HG03103 (cell line): Measurements from ENCODE around the gene NDRG2.

ENCODE experiments used
- ATAC-seq: cut with Tn5 transposase; IDR thresholded peaks from one replicate; pipeline ENCODE4 v1.9.1; 2021; ENCODE audit warnings: low read depth; ENCODE audit not compliant: unreplicated experiment

The NDRG2 gene

DNA sequence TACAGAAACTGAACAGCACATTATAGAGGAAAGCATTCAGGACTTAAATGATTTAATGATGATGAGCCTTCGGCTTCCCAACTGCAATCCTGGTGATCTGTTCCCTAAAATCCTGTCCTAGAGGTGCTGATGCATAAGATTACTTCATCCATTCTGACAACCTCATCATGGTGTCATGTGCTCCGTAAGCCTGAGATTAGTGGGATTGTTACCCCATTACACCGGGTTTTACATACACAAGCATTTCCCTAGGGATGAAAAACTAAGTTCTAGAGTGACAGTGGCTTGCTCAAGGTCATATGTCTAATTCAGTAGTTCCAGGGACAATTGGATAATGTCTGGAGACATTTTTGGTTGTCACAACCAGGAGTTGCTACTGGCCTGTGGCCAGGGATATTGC lies 12.3 kb upstream of the NDRG2 start:
- ATAC-seq = no peak

DNA sequence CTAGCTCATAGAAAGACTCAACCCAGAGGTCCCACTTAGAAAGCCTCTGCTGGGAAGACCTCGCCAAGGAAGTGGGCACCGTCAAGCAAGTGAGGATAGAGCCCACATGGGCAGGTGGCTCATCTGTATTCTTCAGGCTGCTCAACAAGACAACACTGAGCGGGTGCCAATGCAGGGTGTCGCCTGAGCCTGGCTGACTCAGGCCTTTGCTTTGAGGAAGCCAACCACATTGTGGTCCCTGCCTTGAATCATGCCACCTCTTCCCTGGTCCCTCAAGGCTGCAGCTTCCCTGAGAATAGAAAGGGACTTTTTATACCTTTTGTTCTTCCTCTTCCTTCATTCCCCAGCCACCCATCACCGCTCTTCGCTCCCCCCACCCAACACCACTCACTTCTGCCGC lies 11.9 kb upstream of the NDRG2 start:
- no peak for ATAC-seq

DNA sequence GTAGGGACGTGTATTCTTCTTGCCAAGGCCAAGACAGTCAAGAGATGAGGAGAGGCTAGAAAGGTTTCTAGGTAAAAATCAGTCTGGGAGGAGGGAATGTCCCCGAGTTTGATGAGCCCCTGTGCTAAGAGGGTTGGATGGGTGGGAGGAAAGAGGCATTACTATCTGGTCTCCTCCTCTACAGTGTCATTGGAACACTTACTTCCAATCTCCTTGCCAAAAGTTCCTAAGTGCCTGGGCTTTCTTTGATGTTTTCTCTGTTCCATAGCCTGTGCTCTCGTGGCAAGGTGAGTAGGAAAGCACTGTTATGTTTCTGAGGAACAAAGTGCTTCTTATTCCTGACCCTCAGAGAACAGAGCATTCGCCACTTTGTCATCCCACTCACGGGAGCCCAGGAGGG lies 9.8 kb upstream of the NDRG2 start, which contains the start of gene RNASE13:
TSS of gene RNASE13 (minus strand) at position 101 of the 400 bp plus-strand sequence. CDS start 519 bp downstream, outside the sequence.
- ATAC-seq = no peak

DNA sequence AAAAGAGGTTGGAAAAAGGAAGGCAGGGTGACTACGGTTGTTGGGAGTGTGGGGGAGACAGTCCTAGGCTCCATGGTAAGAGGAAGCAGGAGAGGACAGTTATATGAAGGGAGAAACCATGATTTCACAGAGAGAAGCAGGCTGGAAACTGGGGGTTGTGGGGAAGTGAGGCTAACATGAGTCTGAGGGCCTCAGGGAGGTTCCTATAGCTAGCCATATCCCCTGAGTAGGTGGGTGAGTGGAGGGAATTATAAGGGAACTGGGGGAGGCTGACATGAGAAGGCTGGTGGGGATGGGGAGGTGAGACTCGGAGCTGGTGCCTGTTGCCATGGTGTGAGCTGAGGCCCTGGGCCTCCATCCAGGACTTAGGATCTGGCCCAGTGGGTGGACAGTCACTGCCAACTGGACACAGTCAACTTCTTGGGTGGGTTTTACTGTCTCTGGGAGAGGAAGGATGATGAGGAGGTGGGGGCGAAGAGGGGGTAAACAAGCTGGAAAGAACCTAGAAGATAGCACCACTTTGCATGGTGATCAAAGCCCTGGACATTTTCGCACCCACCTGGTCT lies 8.4 kb upstream of the NDRG2 start:
- ATAC-seq = no peak

DNA sequence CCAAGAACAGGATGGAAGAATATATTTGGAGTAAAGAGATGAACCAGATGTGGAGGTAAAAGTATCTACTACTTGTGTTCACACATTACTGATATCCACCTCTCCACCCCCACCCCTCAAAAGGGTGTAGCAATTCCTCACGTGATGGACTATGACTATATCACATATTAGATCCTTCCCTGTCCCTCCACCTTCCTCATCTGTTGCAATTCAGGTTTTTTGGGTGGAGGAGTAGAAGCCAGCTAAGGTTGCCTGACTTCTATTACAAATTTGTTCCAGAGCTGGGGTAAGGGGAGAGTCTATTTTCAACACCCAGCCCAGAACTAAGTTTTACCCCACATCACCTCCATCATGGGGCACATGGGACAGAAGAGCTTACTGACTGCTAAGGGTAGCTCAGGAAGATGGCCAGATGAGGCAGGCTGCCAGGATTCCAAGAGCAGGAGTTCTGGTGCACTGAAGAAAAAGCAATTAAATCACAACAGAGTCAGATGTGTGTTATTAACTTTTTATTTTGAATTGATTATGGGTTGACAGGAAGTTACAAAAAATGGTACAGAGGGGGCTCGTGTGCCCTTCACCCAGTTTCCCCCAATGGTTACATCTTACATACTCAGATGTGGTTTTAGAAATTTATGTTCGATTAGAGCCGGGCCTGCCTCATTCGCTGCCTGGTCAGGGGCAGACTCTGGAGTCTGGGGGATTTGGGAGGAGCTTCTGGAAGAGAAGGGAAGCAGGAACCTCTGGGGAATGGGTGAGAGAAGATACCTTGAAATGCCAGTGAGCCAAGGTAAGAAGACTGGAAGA lies 7.7 kb upstream of the NDRG2 start:
- no peak for ATAC-seq

DNA sequence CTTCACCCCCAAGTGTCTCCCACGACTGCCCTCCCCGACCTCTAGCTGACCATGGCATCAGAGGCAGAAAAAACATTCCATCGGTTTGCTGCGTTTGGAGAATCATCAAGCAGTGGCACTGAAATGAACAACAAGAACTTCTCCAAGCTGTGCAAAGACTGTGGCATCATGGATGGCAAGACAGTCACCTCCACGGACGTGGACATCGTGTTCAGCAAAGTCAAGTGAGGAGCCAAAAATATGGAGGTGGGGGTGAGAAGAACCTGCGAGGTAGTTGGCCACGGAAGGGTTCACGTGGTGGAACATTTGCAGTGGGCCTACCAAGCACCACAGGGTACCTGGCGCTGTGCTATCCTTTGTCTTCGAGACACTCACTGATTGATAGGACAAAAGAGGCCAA lies 5.7 kb upstream of the NDRG2 start:
- ATAC-seq = no peak

DNA sequence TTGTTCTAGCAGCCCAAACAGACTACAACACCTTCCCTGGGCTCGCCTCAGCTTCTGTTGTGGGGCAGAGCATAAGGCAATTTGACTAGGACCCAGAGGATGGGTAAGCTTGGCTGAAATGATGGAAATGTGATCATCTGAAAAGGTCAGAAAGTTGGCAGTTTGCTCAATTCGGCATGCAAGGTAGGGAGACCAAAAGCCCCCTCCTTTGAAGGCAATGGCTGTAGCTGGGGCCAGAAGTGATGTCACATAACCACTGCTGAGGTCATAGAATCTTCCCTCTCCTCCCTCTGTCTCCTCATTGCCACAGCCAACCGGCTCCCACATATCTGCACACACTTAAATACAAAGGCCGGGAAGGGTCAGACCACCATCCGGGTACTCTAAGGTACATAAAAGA lies 5.1 kb upstream of the NDRG2 start, which contains the start of gene TPPP2:
TSS of gene TPPP2 (plus strand) at position 301 of the 400 bp plus-strand sequence. CDS start 365 bp downstream, outside the sequence.
- no peak for ATAC-seq

DNA sequence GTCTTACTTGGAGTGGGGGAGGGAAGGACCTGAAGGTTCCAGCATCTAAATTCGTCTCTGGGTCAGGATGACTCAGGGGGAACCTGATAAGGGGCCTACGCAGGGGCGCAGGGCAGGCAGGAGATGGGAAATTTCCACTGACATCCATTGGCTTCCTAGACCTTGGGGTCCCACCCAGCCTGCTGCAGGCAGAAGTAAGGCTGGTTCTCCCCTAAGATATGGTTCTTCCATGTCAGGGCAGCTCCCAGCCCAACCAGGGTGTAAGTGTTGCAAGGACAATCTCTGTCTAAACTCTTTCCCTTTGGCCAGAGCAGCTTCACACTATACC lies 2.1 kb upstream of the NDRG2 start:
- no peak for ATAC-seq

DNA sequence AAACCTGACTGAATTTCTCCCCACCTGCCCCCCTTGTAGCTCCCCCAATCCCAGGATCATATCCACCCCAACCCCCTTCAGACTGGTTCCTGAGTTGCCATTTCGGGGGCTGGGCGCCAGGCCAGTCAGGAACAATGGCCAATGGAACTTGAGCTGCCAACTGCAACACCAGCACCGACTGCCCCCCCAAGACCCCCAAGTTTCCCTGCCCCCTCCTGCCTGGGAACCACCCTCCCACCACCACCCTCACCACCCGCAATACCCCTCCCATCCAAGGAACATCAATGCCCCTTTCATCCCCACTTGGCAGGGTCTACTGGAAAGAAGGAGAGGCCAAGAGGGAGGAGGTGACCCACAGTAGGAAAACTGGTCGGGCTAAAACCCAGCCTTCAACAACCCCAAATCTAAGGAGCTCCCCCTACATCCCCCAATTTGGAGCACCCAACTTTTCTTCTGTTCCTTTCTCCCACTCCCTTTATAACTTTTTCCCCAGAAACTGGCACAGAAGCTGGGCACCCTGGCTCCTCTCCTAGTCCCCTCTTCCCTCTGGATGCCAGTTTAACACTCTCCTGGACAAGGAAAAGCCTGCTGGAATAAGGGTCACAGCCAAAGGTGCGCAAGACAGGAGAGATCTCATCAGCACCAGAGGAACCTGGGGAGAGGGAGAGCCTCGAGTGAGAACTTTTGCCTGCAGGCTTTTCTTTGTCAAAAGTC lies 1.6 kb upstream of the NDRG2 start:
- ATAC-seq = no peak

DNA sequence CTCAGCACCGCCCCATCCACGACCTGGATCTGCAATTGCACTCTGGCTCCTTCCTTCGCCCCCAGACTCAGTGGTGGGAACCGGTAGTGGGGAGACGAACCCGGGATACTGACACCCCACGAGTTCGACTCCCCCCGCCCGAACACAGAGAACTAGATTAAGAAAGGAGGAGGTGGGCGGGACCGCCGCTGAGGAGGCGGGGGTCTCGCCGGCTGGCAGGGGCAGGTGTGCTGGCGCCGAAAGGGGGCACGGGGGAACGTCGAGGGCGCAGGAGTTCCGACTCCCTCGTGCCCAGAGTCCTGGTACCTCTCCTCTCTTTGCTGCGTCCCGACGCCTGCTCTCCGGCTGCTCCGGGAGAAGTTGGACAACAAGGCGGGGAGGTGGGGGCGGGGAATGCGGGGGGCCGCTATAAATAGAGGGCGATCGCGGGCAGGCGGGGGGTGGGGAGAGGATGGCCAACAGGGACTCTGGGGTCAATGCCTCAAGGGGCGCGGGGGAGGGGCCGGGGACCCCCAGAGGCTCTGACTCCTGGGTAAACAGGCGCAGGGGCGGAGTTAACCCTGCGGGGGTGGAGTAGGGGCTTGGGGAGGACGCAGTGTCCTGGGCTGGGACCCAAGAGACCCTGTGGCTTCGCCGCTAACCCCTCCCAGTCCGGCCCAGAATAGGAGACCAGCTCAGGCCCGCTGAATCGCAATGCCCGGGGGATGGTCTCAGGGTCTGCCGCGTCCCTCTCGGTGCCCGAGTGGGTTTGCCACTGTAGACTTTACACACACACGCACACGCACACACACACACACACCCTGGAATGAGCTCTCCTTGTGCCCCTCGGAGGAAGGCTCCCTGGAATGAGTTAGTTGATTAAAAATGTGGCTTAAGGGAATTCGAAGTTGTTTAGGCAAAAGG lies 761 bp upstream of the NDRG2 start:
- ATAC-seq = no peak

DNA sequence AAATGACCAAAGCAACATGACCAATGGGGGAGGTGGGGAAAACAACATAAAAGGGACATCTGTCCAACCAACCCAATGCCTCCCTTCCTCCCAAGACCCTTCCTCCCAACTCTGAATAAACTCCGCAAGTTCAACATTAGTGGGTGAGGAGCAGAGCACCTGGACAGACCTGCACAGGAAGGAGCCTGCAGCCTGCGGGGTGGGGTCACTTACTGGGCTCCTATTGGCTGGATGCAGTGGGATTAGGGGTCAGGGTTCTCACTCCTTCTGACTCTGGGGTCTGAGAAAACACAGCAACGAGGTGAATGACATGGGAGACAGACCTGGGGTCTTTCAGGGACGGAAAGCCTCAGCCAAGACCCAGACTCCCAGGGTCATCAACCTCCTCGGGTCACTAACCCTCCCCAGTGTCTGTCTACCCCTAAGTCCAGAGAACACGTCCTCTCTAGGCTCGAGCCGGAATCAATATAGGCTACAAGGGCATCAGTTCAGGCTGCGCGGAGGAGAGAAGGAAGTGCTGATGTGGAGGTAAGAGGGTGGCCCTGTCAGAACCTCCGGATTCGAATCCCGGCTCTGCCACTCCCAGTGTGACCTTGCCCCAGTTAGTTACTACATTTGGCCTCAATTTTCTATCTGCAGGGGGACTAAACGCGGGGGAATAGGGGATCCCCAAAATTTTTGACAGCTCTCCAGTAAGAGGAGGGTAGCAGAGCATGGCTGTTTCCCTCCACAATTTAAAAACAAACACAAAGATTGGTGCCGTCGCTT lies 860 bp downstream of the NDRG2 start:
- ATAC-seq = no peak

DNA sequence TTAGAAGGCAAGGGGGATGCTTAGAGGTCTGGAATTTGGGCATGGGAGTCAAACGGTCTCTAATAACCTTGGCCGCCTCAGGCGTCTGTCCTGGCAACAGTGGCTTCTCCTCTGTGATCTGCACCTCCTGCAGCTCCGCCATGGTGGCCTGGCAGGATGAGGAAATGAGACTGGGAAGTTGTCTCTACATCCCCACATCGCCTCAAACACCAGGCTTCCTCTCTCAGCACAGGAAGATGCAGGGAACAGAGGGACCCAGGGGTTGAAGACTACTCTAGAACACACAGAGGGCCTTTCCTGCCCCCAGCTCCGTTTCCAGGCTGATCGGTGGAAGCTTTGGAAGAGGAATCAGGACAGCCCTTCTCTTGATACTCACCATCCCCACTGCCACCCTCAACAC lies 1.7 kb downstream of the NDRG2 start:
- no peak for ATAC-seq

DNA sequence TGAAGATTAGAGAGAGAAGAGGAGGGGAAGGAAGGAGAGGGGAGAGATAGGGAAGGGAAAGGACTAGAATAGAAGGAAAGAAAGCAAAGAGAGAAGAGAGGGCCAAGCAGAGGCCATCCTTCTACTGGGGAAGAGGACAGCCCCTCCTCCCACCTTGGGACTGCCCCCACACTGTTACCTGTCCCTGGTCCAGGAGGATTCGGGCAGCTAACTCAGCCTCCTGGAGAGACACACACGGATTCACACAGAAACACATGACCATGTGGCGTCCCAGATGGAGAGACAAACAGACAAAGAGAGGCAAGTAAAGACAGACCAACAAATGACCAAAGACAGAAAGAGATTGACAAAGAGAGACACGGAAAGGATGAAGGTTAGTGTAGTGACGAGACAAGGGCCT lies 2.2 kb downstream of the NDRG2 start:
- ATAC-seq = no peak

DNA sequence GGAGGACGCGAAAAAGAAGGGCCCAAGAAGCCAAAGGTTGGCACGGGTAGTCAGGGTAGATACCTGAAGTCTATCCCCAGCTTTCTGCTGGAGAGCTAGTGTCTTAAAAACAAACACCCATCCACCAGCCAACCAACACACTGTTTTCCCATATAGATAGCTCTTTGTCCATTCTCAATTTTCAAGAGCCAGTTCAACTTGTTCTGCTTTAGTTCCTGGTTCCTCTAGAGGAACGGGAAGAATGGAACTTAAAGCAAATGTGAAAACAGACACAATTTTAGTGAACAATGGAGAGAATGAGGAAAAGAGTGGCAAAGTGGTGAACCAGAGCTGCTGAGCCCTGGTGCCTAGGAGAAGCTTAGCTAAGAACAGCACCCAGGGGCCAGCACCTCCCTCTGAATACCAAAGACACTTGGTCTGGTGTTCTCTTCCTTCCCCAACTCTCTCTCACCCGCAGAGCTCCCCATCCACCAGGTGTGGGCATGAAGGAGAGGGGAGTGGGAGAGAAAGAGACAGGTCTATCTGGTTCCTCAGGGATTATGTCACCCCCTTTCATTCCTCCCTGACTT lies 3.8 kb downstream of the NDRG2 start:
- ATAC-seq = no peak

DNA sequence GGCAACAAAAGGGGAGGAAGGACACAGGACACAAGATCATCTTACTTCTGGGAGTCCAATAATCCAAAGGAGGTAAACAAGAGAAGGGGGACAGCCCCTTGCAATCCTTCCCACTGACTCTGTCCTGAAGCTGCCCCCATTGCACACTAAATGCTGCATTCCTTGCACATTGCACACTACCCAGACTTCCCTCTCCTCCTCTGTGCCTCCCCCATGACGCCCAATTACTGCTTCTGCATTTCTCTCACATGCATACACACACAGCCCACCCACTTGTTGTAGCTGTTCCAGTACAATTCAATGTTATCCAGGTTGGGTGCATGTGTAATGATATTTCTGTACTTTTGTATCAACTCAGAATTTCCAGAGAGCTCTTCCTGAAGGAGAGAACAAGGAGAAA lies 5.5 kb downstream of the NDRG2 start:
- no peak for ATAC-seq

DNA sequence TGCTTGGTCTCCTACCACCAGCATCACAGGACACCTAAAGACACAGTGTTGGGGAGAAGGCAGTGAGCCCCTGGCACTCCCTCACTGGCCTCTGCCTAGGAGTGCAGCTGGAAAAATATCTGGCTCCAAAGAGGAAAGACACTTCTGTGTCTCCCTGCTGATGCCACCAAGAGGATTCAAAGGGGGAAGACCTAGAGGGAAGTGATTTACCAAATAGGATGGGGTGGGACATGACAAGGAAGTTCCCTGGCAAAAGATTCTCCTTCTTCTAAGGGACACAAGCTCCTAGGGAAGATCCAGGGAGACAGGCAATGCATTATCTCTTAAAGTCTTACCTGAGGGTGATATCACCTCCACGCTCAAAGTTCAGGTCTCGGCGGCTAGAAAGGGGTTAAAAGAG lies 6.1 kb downstream of the NDRG2 start:
- no peak for ATAC-seq

DNA sequence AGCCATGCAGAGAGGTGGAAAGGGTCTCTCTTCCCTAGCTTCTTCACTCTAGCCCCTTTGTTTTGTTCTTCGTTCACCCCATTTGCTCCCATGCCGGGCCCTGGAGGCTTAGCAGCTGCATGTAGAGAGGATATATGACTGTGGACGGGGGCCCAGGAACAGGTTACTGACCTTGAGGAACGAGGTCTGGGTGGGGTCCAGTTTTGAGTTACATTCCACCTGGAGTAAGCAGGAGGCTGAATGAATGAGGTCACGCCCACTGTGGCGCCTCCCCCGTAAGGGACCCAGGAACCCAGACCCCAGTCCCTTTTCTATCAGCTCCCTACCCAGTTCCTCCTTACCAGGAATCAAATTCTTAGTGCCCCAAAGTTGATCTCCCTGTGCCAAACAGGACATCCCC lies 6.6 kb downstream of the NDRG2 start:
- ATAC-seq = no peak

DNA sequence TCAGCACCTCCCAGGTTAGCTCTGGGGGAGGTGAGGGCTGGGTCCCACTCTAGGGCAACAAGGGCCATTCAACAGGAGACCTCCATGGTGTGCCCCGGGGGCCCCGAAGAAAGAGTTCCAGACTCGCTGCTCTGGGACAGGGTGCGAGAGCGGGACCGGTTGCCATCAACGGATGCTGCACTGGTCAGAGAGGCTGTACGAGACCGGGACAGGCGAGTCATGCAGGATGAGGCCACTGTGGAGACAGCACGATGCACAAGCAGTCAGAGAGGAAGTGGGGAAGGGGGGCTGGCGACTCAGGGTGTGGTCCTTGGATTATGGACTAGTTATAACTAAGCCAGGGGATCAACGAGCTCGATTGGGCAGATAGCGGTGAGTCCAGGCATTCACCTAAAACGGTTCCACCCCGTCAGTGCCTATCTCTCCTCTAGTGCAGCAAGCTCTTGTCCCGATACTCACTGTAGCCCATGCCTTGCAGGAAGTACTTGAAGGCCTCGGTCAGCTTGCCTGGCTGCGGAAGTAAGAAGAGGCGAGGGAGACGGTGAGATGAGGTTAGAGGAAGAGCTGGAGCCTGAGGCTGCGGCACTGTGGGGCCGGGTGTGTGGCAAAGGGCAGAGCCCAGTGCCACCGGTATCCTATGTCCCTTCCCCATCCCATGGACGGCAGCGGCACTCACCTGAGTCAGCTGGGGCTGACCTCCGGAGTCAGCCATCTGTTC lies 7.2 kb downstream of the NDRG2 start:
- no peak for ATAC-seq
